Colonic mucosa (tissue), 4 donors: ENCODE measurements around the gene TMED9. TPM values are rescaled to one million over a fixed set of nuclear protein-coding genes. Genes with fewer than 3 reads are reported as not detected.
A peak's percentile ranks its signal among the peaks of the same experiment; 100 is the strongest.
"Not testable (repeated sequence)": the region's sequence is repeated elsewhere in the genome, so short reads cannot be mapped to it uniquely, and the experiment has no call there.

Source experiments
- DNase-seq: peaks from one replicate; pipeline ENCODE4 v3.0.0-alpha.2; 2020
- H3K27ac ChIP-seq: fragments of 200-600 bp; one replicate; pipeline ENCODE4 v1.8.0; 2021
- H3K27me3 ChIP-seq: fragments of 200-600 bp; one replicate; pipeline ENCODE4 v1.8.0; 2021
- H3K36me3 ChIP-seq: fragments of 200-600 bp; one replicate; pipeline ENCODE4 v1.8.0; 2021
- H3K4me1 ChIP-seq: fragments of 200-600 bp; one replicate; pipeline ENCODE4 v1.8.0; 2021; ENCODE audit warnings: mild to moderate bottlenecking
- H3K4me3 ChIP-seq: fragments of 200-600 bp; one replicate; pipeline ENCODE4 v1.8.0; 2021
- H3K9ac ChIP-seq, 2 donors: one replicate each; pipeline ENCODE4 v1.7.0; 2013; ENCODE audit warnings: control low read depth in 2 of 2, low read depth in 2 of 2, low read length in 2 of 2
- H3K9me3 ChIP-seq: fragments of 200-600 bp; one replicate; pipeline ENCODE4 v1.8.0; 2021
- CTCF ChIP-seq: fragments of 200-600 bp; IDR thresholded peaks from one replicate; pipeline ENCODE4 v1.8.0; 2022; ENCODE audit warnings: antibody characterized with exemption, mild to moderate bottlenecking
- intact Hi-C: fragments of 100-400 bp; cut with DNase I; formaldehyde crosslinking; loops from one replicate; pipeline ENCODE4 v1.14.1; 2022
- total RNA-seq, 2 donors: library from RNA; stranded (reverse); fragmentation: NEBNext Ultra II Directional in 1 of 2; extraction: Animal tissue kit (Norgen Biotek cat#: 25700) in 1 of 2; gene quantifications; one replicate each; pipeline ENCODE4 v1.2.1, GENCODE V29; 2021
- donor health status: healthy.
- donor health status: DM: no; HTN: no; CAD: no.
- donor health status: DM: no; HTN: no; CAD: no.

Gene TMED9
- total RNA-seq, 2 donors from 2014 or later, result 187 to 303 TPM

- no peaks in the 10 kb centered on the region for H3K9me3 ChIP-seq
- no peak for DNase-seq
- peak overlapping the region; percentile 60 for H3K4me3 ChIP-seq
- intact Hi-C loops, result no loop called here
- no peaks in the 10 kb centered on the region for H3K36me3 ChIP-seq
- no peak for TF ChIP-seq CTCF
- H3K27ac ChIP-seq, result no peak overlapping the region
- H3K4me1 ChIP-seq, result peaks cover 3% of the 10 kb centered on the region
- H3K27me3 ChIP-seq, result no peaks in the 10 kb centered on the region
- H3K9ac ChIP-seq, result no peak overlapping the region
Observed at GRCh38 chr5:177555228-177555627, 36.8 kb upstream of the TMED9 start.

- no peak overlapping the region for H3K9ac ChIP-seq
- no peak overlapping the region for H3K27ac ChIP-seq
- DNase-seq, result no peak
- H3K9me3 ChIP-seq, result no peaks in the 10 kb centered on the region
- H3K4me3 ChIP-seq, result no peak overlapping the region
- peaks cover 3% of the 10 kb centered on the region for H3K4me1 ChIP-seq
- intact Hi-C loops, result no loop called here
- TF ChIP-seq CTCF, result no peak
- H3K36me3 ChIP-seq, result no peaks in the 10 kb centered on the region
- H3K27me3 ChIP-seq, result no peaks in the 10 kb centered on the region
Observed at GRCh38 chr5:177555665-177556064, 36.3 kb upstream of the TMED9 start.

GRCh38 chr5:177557041-177557647 is 34.9 kb upstream of the TMED9 start:
- Histone ChIP-seq H3K9ac (no peak overlapping the region), H3K36me3 (no peaks in the 10 kb centered on the region), H3K9me3 (no peaks in the 10 kb centered on the region), H3K27me3 (no peaks in the 10 kb centered on the region), H3K27ac (no peak overlapping the region), H3K4me1 (peaks cover 3% of the 10 kb centered on the region), H3K4me3 (no peak overlapping the region)
- intact Hi-C loops, result no loop called here
- no peak for TF ChIP-seq CTCF
- DNase-seq, result peak; percentile 47

GRCh38 chr5:177557796-177558195 is 34.2 kb upstream of the TMED9 start:
- Histone ChIP-seq H3K4me3 (no peak overlapping the region), H3K4me1 (peaks cover 3% of the 10 kb centered on the region), H3K27ac (no peak overlapping the region), H3K9ac (no peak overlapping the region), H3K27me3 (no peaks in the 10 kb centered on the region), H3K36me3 (no peaks in the 10 kb centered on the region), H3K9me3 (no peaks in the 10 kb centered on the region)
- DNase-seq, result no peak
- no peak for TF ChIP-seq CTCF
- intact Hi-C loops, result no loop called here

- H3K4me3 ChIP-seq, H3K9me3 ChIP-seq, H3K27ac ChIP-seq, H3K9ac ChIP-seq, H3K4me1 ChIP-seq, DNase-seq, H3K27me3 ChIP-seq, H3K36me3 ChIP-seq, intact Hi-C loops: not testable (repeated sequence)
Observed at GRCh38 chr5:177559446-177559941, 32.5 kb upstream of the TMED9 start.

- no peak for DNase-seq
- H3K4me1 ChIP-seq, result no peaks in the 10 kb centered on the region
Observed at GRCh38 chr5:177565046-177565445, 27.0 kb upstream of the TMED9 start.

More at GRCh38 chr5:177565046-177565445, 27.0 kb upstream of the TMED9 start:
- no peak for TF ChIP-seq CTCF
- Histone ChIP-seq H3K9ac (no peak overlapping the region), H3K27ac (no peak overlapping the region), H3K36me3 (no peaks in the 10 kb centered on the region), H3K4me3 (no peak overlapping the region), H3K9me3 (no peaks in the 10 kb centered on the region), H3K27me3 (no peaks in the 10 kb centered on the region)
- intact Hi-C loops, result no loop called here
